K562 (cell line): Measurements from ENCODE around the gene C2orf42. TPM values are rescaled to one million over a fixed set of nuclear protein-coding genes. Genes with fewer than 3 reads are reported as not detected.

Source experiments
- ATAC-seq: fragments of 200-7000 bp; cut with Tn5 transposase; 3 replicates; pipeline ENCODE4 v1.9.1; 2020; ENCODE audit warnings: moderate library complexity
- BruUV-seq: library from RNA; stranded (reverse); fragments of 400-500 nt; replicated peaks from 2 replicates; lab custom pipeline; 2021; lab: Mats Ljungman, UMichigan
- CTCF ChIA-PET: fragments of 300-600 bp; formaldehyde crosslinking; extraction: SDS; loops from one replicate; lab custom pipeline; 2021; ENCODE audit warnings: low intra/inter-chr PET ratio; lab: Yijun Ruan, JAX
- POLR2A ChIA-PET: fragments of 300-600, 350-650 bp; sonication (Branson Sonifier 250); formaldehyde crosslinking; extraction: SDS; loops from one replicate; lab custom pipeline; 2021; ENCODE audit warnings: antibody characterized with exemption, inconsistent platforms; lab: Yijun Ruan, JAX
- DNase-seq, 4 experiments: peaks; one replicate each; pipeline versions ENCODE4 v3.0.0 to v3.0.0-alpha.2; 2011 to 2018; ENCODE audit warnings: low spot score in 3 of 4, mixed read lengths in 3 of 4; ENCODE audit errors: extremely low read depth in 1 of 4
- FAIRE-seq: peaks from 2 replicates; lab custom pipeline; 2011; peaks lifted over from hg19 to GRCh38; lab: Jason Lieb, UNC
- H2AFZ ChIP-seq: 2 replicates; pipeline ENCODE4 v1.6.0; 2011; ENCODE audit warnings: low read depth, low read length, control low read depth, inconsistent platforms
- H3K27ac ChIP-seq: fragments of 200-600 bp; 3 replicates; pipeline ENCODE4 v1.8.0; 2011; ENCODE audit warnings: low read depth, mild to moderate bottlenecking, control low read depth, inconsistent platforms, low read length, moderate library complexity, mixed read lengths; ENCODE audit errors: extremely low read depth
- H3K27me3 ChIP-seq, 2 experiments: fragments of 300-600 bp in 1 of 2; 2 replicates in 1 of 2; 3 replicates in 1 of 2; pipeline versions ENCODE4 v1.6.0 to v1.8.0; 2011; ENCODE audit warnings: inconsistent platforms in 2 of 2, low read length in 2 of 2, mild to moderate bottlenecking in 1 of 2, mixed read lengths in 1 of 2, moderate library complexity in 1 of 2; ENCODE audit not compliant: control insufficient read depth in 2 of 2, insufficient read depth in 2 of 2
- H3K36me3 ChIP-seq: fragments of 300-600 bp; 3 replicates; pipeline ENCODE4 v1.8.0; 2011; ENCODE audit warnings: mild to moderate bottlenecking, low read length, inconsistent platforms; ENCODE audit not compliant: control insufficient read depth, insufficient read depth
- H3K4me1 ChIP-seq, 2 experiments: fragments of 200-600 bp in 1 of 2; replicated peaks in 1 of 2; 2 replicates in 1 of 2; 3 replicates in 1 of 2; pipeline versions ENCODE4 v1.5.1 to v1.8.0; 2011; ENCODE audit warnings: inconsistent platforms in 2 of 2, low read length in 2 of 2, mild to moderate bottlenecking in 1 of 2, mixed read lengths in 1 of 2, moderate library complexity in 1 of 2; ENCODE audit not compliant: control insufficient read depth in 2 of 2, insufficient read depth in 2 of 2
- H3K4me2 ChIP-seq: 2 replicates; pipeline ENCODE4 v1.6.1; 2011; ENCODE audit warnings: low read length, control low read depth, inconsistent platforms, mixed read lengths; ENCODE audit not compliant: insufficient read depth
- H3K4me3 ChIP-seq: fragments of 200-600 bp; sonication (generic), shearing (Covaris generic); 2 replicates; pipeline ENCODE4 v1.5.1; 2016; ENCODE audit warnings: control low read depth, inconsistent platforms
- H3K79me2 ChIP-seq: fragments of 200-600 bp; 3 replicates; pipeline ENCODE4 v1.8.0; 2011; ENCODE audit warnings: low read length, inconsistent platforms; ENCODE audit not compliant: control insufficient read depth, insufficient read depth
- H3K9ac ChIP-seq, 2 experiments: 2 replicates each; pipeline versions ENCODE4 v1.6.0 to v1.6.1; 2011; ENCODE audit warnings: low read depth in 2 of 2, low read length in 2 of 2, control low read depth in 1 of 2, inconsistent platforms in 1 of 2, mild to moderate bottlenecking in 1 of 2, mixed read lengths in 1 of 2; ENCODE audit not compliant: insufficient read depth in 1 of 2
- H3K9me1 ChIP-seq: one replicate; pipeline ENCODE4 v1.6.0; 2011; ENCODE audit warnings: inconsistent platforms, mild to moderate bottlenecking, low read length, moderate library complexity; ENCODE audit not compliant: control insufficient read depth, insufficient read depth
- H3K9me3 ChIP-seq: replicated peaks from 2 replicates; pipeline ENCODE4 v1.5.1; 2011; ENCODE audit warnings: low read depth, low read length, inconsistent platforms; ENCODE audit not compliant: control insufficient read depth, insufficient read depth
- H4K20me1 ChIP-seq: replicated peaks from 2 replicates; pipeline ENCODE4 v1.6.1; 2011; ENCODE audit warnings: low read length, inconsistent platforms, mixed read lengths; ENCODE audit not compliant: control insufficient read depth, insufficient read depth
- ARNT ChIP-seq, 2 experiments: fragments of 450-650 bp; IDR thresholded peaks; 2 replicates each; pipeline ENCODE4 v1.6.1; 2016; ENCODE audit warnings: mild to moderate bottlenecking in 1 of 2
- BCOR ChIP-seq: fragments of 450-650 bp; IDR thresholded peaks from 2 replicates; pipeline ENCODE4 v1.6.1; 2016
- C11orf30 ChIP-seq: fragments of 450-650 bp; IDR thresholded peaks from 2 replicates; pipeline ENCODE4 v1.6.1; 2016; ENCODE audit warnings: low read depth, mild to moderate bottlenecking
- CREBBP ChIP-seq: IDR thresholded peaks from one replicate; pipeline ENCODE4 v1.6.1; 2012; ENCODE audit warnings: low read depth, mild to moderate bottlenecking, control low read depth, inconsistent platforms, low read length
- HLTF ChIP-seq: fragments of 450-650 bp; IDR thresholded peaks from 2 replicates; pipeline ENCODE4 v1.6.1; 2016
- MTA2 ChIP-seq: fragments of 450-650 bp; IDR thresholded peaks from 2 replicates; pipeline ENCODE4 v1.6.1; 2016; ENCODE audit warnings: low read depth
- NRF1 ChIP-seq, 2 experiments: fragments of 450-650 bp; IDR thresholded peaks in 1 of 2; conservative IDR thresholded peaks in 1 of 2; 2 replicates each; pipeline ENCODE4 v1.6.1; 2014; ENCODE audit warnings: mild to moderate bottlenecking in 2 of 2
- STAT5A ChIP-seq: IDR thresholded peaks from 2 replicates; pipeline ENCODE4 v1.6.1; 2012; ENCODE audit warnings: low read length, inconsistent platforms, borderline replicate concordance
- ZEB2 ChIP-seq: fragments of 450-650 bp; IDR thresholded peaks from 2 replicates; pipeline ENCODE4 v1.6.1; 2016
- ZNF316 ChIP-seq: fragments of 450-650 bp; IDR thresholded peaks from 2 replicates; pipeline ENCODE4 v1.6.1; 2016
- ZNF384 ChIP-seq: IDR thresholded peaks from 2 replicates; pipeline ENCODE4 v1.6.1; 2012; ENCODE audit warnings: low read depth, low read length, improper control_type of control experiment
- WGBS: fragments of 100-300 bp; shearing (Covaris generic); methylation state at CpG from one replicate; pipeline ENCODE4 v1.1.6; 2016; ENCODE audit warnings: low coverage, mixed read lengths; ENCODE audit not compliant: insufficient coverage; ENCODE audit errors: missing lambda C conversion rate; 5-methylcytosine and 5-hydroxymethylcytosine counted together
- in situ Hi-C: fragments of 300-500 bp; cut with MboI; formaldehyde crosslinking; loops from 4 replicates; pipeline ENCODE4 v1.15.0; 2018; ENCODE audit warnings: inconsistent platforms, mixed read lengths
- intact Hi-C: fragments of 100-400 bp; cut with micrococcal nuclease; formaldehyde crosslinking; loops from 2 replicates; pipeline ENCODE4 v1.14.2; 2022
- polyA plus RNA-seq, 8 experiments: library from polyadenylated mRNA; depleted of rRNA in 4 of 8; stranded (reverse) in 5 of 8; unstranded in 3 of 8; fragments of >200 nt; fragmentation: Nextera tagmentation in 2 of 8; fragmentation: Illumina TruSeq in 1 of 8; extraction: Ambion mirVana in 2 of 8; extraction: Trizol in 1 of 8; gene quantifications; 2 replicates each; pipeline versions ENCODE4 v1.2.1 to v1.2.3, GENCODE V29; 2011 to 2014; ENCODE audit warnings: inconsistent platforms in 1 of 8, missing spikeins in 1 of 8
- total RNA-seq, 7 experiments: library from RNA; depleted of rRNA in 6 of 7; stranded (reverse); fragments of >200 nt in 6 of 7; fragmentation: Illumina TruSeq in 2 of 7; extraction: Trizol in 2 of 7; gene quantifications; 2 replicates each; pipeline versions ENCODE4 v1.2.1 to v1.2.3, GENCODE V29; 2011 to 2021; ENCODE audit warnings: low replicate concordance in 1 of 7
- TF ChIP-seq, protein P1 (sequence below), 2 experiments: fragments of 450-650 bp; IDR thresholded peaks; 2 replicates each; pipeline ENCODE4 v1.6.1; 2016

The C2orf42 gene
- total and polyA plus RNA-seq, 9 of the 15 experiments (the other 6 are each of a cell fraction or from before 2014, with no cell fraction given): 4.6 to 10.9 (median 7.5) TPM

DNA sequence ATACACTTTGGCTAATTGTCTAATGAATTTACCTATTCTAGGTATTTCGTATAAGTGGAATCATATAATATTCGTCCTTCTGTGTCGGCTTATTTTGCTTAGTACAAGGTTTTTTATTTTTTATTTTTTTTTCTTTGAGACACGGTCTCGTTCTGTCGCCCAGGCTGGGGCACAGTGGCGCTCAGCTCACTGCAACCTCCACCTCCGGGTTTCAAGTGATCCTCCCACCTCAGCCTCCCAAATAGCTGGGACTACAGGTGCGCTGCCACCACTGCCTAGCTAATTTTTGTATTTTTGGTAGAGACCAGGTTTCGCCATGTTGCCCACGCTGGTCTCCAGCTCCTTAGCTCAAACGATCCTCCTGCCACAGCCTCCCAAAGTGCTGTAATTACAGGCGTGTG lies 65.3 kb downstream of the C2orf42 start:
- in situ Hi-C loops: no loop called here
- Histone ChIP-seq H2AFZ (peak overlapping the region; percentile 76), H3K9ac (peak overlapping the region; percentile 96 to 100), H3K4me2 (peak overlapping the region; percentile 96), H3K9me1 (no peaks in the 10 kb centered on the region), H3K36me3 (no peaks in the 10 kb centered on the region), H4K20me1 (no peaks in the 10 kb centered on the region), H3K9me3 (no peaks in the 10 kb centered on the region), H3K4me1 (peaks cover 51 to 52% of the 10 kb centered on the region in 2 experiments), H3K79me2 (peaks cover 12% of the 10 kb centered on the region; the same call in 2 of the 3 replicates), H3K4me3 (peak overlapping the region; percentile 61; the same call in 1 of the 2 replicates), H3K27me3 (no peaks in the 10 kb centered on the region), H3K27ac (peak overlapping the region; percentile 100)
- ChIA-PET CTCF (no interaction called here), POLR2A (interaction anchor here (0.8 to 3.3 kb wide), 12 partner anchors 9 to 327 kb away, joined by 3 to 74 read pairs (median 6); partner anchors contain the start of genes C2orf42, MXD1 and PCBP1)
- FAIRE-seq (no peak), ATAC-seq (no peak), DNase-seq (no peak)
- no TSS peak for BruUV-seq
- intact Hi-C loops: loop anchor here (2.0 kb wide), 3 partner anchors 17 to 39 kb away; partner anchors contain the start of gene PCBP1
- no peak for TF ChIP-seq CREBBP
- no peak for TF ChIP-seq STAT5A
- TF ChIP-seq ZNF384: no peak
- TF ChIP-seq MTA2: 0 out of 2 replicates have a peak, but pooled peaks have one; percentile 22
- peak; percentile 69 for TF ChIP-seq ZNF316
- TF ChIP-seq NRF1 (conservative IDR thresholded peaks at IDR 0.05 in 1 of 2, IDR thresholded peaks at IDR 0.05 in 1 of 2): peak in 1 of 2 experiments; percentile 57; a peak in 3 of 4 replicates
- TF ChIP-seq HLTF: 0 out of 2 replicates have a peak, but pooled peaks have one; percentile 27
- TF ChIP-seq BCOR: peak; percentile 61
- TF ChIP-seq, protein P1, sequence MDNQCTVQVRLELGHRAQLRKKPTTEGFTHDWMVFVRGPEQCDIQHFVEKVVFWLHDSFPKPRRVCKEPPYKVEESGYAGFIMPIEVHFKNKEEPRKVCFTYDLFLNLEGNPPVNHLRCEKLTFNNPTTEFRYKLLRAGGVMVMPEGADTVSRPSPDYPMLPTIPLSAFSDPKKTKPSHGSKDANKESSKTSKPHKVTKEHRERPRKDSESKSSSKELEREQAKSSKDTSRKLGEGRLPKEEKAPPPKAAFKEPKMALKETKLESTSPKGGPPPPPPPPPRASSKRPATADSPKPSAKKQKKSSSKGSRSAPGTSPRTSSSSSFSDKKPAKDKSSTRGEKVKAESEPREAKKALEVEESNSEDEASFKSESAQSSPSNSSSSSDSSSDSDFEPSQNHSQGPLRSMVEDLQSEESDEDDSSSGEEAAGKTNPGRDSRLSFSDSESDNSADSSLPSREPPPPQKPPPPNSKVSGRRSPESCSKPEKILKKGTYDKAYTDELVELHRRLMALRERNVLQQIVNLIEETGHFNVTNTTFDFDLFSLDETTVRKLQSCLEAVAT (IDR thresholded peaks at IDR 0.05): peak in 1 of 2 experiments; percentile 73; a peak in 1 of 4 replicates
- TF ChIP-seq ARNT (IDR thresholded peaks at IDR 0.05): 0 out of 4 replicates have a peak, but pooled peaks of 1 of the 2 experiments have one; percentile 36
- peak; percentile 42; the same call in 1 of the 2 replicates for TF ChIP-seq C11orf30
- 0 out of 2 replicates have a peak, but pooled peaks have one; percentile 49 for TF ChIP-seq ZEB2
- WGBS: 68% methylated on average over 13 of the region's 13 CpGs
